Activated naive CD4-positive, alpha-beta T cell treated with anti-CD3 and anti-CD28 coated beads, Interleukin-2, amount 50 U/mL, for 24 hours (primary cell): ENCODE data around the gene SYCN.

ENCODE experiments used
- H3K27ac Mint-ChIP-seq: one replicate; pipeline ENCODE4 v1.8.0; 2021; ENCODE audit warnings: mild to moderate bottlenecking, mixed read lengths
- H3K27me3 Mint-ChIP-seq: one replicate; pipeline ENCODE4 v1.8.0; 2021; ENCODE audit warnings: mixed read lengths
- H3K36me3 Mint-ChIP-seq: one replicate; pipeline ENCODE4 v1.8.0; 2021; ENCODE audit warnings: mixed read lengths
- H3K4me1 Mint-ChIP-seq: one replicate; pipeline ENCODE4 v1.8.0; 2021; ENCODE audit warnings: mixed read lengths
- H3K4me3 Mint-ChIP-seq: one replicate; pipeline ENCODE4 v1.8.0; 2021; ENCODE audit warnings: mild to moderate bottlenecking, mixed read lengths
- H3K9me3 Mint-ChIP-seq: one replicate; pipeline ENCODE4 v1.8.0; 2021; ENCODE audit warnings: mixed read lengths

Gene SYCN

DNA sequence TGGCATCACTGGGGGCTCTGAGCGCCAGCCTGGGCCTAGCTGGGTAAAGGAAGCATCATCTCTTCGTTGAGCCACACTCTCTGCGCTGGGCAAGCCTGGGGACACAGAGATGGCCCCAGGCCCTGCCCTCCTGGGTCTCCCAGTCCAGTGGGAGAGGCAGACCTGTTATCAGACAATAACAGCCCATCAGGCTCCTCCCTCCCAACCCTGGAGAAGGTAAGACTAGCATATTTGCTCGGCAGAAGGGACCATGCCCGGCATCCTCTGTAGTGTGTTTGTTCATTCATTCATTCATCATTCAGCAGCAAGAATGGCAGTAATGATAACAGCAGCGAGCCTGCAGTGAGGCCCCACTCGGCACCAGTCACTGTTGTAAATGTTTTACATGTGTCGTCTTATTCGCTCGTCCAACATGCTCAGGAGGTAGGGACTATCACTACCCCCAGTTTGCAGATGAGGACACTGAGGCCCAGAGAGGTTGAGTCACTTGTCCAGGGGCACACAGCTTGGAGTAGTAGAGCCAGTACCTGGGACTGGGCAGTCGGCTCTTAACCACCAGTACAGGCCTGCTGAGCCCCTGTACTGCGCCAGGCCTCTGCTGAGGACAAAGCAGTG lies 45.3 kb downstream of the SYCN start:
- Mint-ChIP-seq H3K27me3 (no peaks in the 10 kb centered on the region), H3K4me3 (no peak overlapping the region), H3K4me1 (peaks cover 36% of the 10 kb centered on the region), H3K36me3 (no peaks in the 10 kb centered on the region), H3K9me3 (no peaks in the 10 kb centered on the region), H3K27ac (no peak overlapping the region)

DNA sequence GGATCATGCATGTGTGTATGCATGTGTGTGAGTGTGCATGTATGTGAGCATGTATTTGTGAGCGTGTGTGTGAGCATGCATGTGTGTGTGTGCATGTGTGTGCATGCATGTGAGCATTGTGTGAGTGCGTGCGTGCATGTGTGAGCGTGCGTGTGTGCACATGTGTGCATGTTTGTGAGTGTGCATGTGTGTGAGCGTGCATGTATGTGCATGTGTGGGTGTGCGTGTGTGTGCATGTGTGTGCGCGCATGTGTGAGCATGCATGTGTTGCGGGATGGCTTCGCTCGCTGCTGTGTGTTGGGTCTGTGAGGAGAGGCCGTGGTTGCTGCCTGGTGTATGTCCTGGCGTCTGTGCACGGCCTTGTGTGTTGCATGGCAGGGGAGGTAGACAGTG lies 46.1 kb downstream of the SYCN start:
- Mint-ChIP-seq H3K4me3 (no peak overlapping the region), H3K36me3 (no peaks in the 10 kb centered on the region), H3K27ac (no peak overlapping the region), H3K4me1 (peaks cover 39% of the 10 kb centered on the region), H3K9me3 (no peaks in the 10 kb centered on the region), H3K27me3 (no peaks in the 10 kb centered on the region)

DNA sequence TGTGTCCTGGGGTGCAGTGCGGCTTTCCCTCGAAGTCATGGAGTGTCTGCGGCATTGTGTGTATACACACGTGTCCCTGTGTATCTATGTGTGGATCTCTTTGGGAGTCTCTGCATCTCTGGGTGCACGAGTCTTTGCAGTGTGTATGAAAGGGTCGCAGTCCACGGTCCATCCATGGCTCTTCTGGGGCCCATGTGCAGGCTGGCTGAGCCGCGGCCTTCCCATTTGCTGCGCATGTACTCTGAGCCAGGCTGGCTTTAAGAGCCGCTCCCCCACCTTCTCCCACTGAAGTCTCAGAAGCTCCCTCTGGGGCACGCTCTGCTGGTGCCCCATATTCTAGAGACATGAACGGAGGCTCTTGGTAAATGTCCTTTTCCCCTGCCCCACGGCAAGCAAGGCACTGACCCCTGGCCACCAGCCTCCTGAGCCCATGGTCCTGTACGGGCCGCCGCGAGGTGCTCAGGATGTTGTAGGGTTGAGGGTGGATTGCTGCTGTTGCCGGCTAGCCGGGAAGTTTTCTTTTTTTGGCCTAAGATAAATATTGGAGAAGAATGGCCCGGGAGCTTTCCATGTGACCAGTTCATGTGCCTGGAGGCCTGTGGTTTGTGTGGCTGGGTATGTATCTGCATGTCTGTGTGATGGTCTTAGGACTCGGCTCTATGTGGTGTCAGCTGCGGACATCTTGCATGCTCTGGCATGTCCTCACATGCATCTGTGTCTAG lies 46.6 kb downstream of the SYCN start:
- no peak overlapping the region for H3K4me3 Mint-ChIP-seq
- no peaks in the 10 kb centered on the region for H3K9me3 Mint-ChIP-seq

GRCh38 chr19:39156326-39157230 lies 47.5 kb downstream of the SYCN start:
- Mint-ChIP-seq H3K36me3 (no peaks in the 10 kb centered on the region), H3K4me3 (no peak overlapping the region), H3K27me3 (no peaks in the 10 kb centered on the region), H3K27ac (no peak overlapping the region), H3K4me1 (peaks cover 33% of the 10 kb centered on the region), H3K9me3 (no peaks in the 10 kb centered on the region)

More for the DNA sequence above, 46.6 kb downstream of the SYCN start:
- Mint-ChIP-seq H3K4me1 (peaks cover 34% of the 10 kb centered on the region), H3K27me3 (no peaks in the 10 kb centered on the region), H3K27ac (no peak overlapping the region), H3K36me3 (no peaks in the 10 kb centered on the region)

DNA sequence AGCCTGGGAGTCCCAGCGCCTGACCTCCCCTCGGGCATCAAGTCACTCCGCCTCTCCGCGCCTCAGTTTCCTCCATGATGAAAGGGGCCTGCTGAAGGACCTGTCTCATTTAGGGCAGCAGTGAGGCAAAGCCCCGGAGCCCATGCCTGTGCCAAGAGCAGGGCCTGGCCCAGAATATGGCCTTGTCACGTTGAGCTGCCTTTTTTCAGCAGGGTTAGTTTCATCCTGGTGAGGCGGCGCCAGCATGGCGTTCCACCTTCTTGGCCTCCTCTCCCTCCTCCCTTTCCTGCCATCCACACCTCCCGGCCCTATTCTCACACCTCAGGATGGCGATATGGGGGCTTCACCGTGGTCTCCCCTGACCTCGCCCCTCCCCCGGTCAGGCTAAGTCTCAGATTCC lies 48.3 kb downstream of the SYCN start:
- Mint-ChIP-seq H3K4me3 (no peak overlapping the region), H3K4me1 (peaks cover 38% of the 10 kb centered on the region), H3K36me3 (no peaks in the 10 kb centered on the region), H3K27ac (no peak overlapping the region), H3K9me3 (no peaks in the 10 kb centered on the region), H3K27me3 (no peaks in the 10 kb centered on the region)

GRCh38 chr19:39155114-39155700 lies 48.9 kb downstream of the SYCN start:
- no peaks in the 10 kb centered on the region for H3K9me3 Mint-ChIP-seq
- H3K4me3 Mint-ChIP-seq, result no peak overlapping the region
- no peak overlapping the region for H3K27ac Mint-ChIP-seq
- H3K36me3 Mint-ChIP-seq, result no peaks in the 10 kb centered on the region
- peaks cover 36% of the 10 kb centered on the region for H3K4me1 Mint-ChIP-seq
- no peaks in the 10 kb centered on the region for H3K27me3 Mint-ChIP-seq

GRCh38 chr19:39154629-39155100 lies 49.4 kb downstream of the SYCN start:
- H3K4me3 Mint-ChIP-seq, result no peak overlapping the region
- no peaks in the 10 kb centered on the region for H3K36me3 Mint-ChIP-seq
- H3K27me3 Mint-ChIP-seq, result no peaks in the 10 kb centered on the region
- H3K9me3 Mint-ChIP-seq, result no peaks in the 10 kb centered on the region
- no peak overlapping the region for H3K27ac Mint-ChIP-seq
- peaks cover 34% of the 10 kb centered on the region for H3K4me1 Mint-ChIP-seq

- H3K36me3 Mint-ChIP-seq, result no peaks in the 10 kb centered on the region
- H3K4me1 Mint-ChIP-seq, result peaks cover 34% of the 10 kb centered on the region
- H3K9me3 Mint-ChIP-seq, result no peaks in the 10 kb centered on the region
- no peak overlapping the region for H3K4me3 Mint-ChIP-seq
- no peaks in the 10 kb centered on the region for H3K27me3 Mint-ChIP-seq
- H3K27ac Mint-ChIP-seq, result no peak overlapping the region
These were observed 49.9 kb downstream of the SYCN start for GRCh38 chr19:39154100-39154628.
